DMS53 (cell line): ENCODE data around the gene LRIT2.

ENCODE experiments used
- DNase-seq: peaks from one replicate; lab custom pipeline; 2025; lab: John Stamatoyannopoulos, UW

The LRIT2 gene

DNA sequence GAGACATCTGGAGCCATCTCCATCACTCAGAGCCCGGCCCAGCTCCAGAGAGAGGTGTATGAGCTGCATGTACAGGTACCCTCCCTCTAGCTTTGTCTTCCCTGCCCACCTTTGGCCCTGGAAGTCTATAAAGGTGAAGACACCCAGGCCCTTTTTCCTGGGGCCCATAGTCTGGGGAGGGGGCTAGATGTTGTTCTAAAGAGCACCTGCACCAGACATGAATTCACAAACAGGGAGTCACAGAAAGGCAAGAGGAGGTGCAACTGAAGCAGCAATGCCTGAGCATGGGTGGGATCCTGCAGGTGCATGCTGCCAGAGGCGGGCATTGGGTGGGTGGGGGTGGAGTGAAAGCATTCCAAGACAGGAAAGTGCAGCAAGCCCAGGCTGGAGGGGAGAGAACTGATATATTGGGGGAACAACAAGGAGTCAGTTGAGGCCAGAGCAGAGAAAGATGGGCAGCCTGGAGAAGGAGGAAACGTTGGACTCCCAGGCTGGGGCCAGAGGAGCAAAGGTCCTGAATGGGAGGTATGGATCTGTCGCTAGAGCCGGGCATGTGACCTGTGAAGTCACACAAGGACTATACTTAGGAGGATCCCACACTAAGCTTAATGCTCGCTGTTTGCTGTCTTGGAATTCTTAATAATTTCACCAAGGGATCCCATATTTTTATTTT, 19.4 kb downstream of the LRIT2 start:
- no peak for DNase-seq

- peak; percentile 85 for DNase-seq
These were observed 20.1 kb downstream of the LRIT2 start for GRCh38 chr10:84205049-84205852.

DNA sequence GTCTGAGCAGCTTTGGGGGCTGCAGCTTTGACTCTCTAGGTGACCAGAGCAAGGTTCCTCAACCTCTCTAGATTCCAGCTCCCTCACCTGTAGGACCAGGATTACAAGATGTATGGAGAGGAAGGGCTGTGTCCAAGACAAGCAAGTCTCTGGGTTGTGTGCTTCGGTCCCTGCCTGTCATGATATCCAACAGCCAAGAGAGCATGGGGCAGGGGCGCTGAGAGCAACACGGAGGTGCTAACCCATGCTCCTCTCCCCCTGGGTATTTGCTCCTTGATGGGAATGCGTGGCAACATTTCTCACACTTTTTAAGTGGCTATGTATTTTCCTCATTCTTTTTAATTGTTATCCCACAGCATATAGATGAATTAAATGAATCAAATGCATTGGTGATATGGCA, 20.7 kb downstream of the LRIT2 start:
- no peak for DNase-seq

DNA sequence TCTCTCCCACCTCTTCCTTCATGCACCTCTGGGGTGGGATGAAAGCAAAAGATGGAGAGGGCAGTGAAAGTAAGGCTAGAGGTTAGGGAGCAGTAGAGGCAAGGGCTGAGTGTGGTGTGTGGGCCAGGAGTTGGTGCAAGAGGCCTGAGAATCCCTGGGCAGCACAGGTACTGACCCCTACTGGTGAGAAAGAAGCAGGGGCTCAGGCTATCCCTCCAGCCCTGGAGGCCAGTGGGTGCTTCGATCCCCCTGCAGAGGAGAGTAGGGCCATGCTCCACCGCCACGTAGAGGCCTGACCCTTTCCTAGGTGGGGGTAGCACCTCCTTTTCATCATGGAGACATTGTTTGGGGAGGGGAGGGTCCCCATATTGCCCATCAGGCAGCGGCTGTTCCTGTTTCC, 21.2 kb downstream of the LRIT2 start:
- DNase-seq, result peak; percentile 45

GRCh38 chr10:84202349-84202748, 23.0 kb downstream of the LRIT2 start:
- no peak for DNase-seq

DNA sequence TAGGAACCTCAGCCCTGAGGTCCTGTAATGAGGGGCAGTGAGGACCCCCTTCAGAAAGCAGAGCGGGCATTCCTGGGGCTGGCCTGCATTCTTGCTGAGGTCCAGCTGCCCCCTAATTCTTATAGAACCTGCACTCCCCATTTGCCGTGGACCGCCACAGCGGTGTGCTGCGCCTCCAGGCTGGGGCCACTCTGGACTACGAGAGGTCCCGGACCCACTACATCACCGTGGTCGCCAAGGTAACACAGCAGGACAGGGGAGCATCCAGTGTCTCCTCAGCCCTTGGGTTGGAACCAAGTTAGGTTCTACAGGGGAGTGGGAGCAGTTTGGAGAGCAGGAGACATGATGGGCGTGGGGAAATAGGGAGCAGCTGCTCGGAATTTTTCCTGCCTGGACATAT, 23.7 kb downstream of the LRIT2 start:
- no peak for DNase-seq

DNA sequence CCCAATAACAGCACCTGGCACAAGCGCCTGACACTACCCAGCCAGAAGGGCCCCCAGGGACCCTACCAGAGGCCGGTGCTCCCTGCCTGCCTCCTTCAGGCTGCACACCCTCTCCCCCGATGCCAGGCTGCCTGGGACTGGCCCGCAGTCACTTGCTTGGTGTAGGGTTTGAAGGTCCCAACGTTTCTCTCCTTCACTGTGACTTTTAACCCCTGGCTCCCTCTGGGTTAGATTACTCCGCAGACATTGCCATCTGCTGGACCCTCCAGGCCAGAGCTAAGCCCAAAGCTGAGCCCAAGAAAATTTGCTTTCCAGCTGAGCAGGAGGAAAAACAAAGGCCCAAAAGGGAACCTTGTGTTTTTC, 24.1 kb downstream of the LRIT2 start:
- DNase-seq, result no peak

DNA sequence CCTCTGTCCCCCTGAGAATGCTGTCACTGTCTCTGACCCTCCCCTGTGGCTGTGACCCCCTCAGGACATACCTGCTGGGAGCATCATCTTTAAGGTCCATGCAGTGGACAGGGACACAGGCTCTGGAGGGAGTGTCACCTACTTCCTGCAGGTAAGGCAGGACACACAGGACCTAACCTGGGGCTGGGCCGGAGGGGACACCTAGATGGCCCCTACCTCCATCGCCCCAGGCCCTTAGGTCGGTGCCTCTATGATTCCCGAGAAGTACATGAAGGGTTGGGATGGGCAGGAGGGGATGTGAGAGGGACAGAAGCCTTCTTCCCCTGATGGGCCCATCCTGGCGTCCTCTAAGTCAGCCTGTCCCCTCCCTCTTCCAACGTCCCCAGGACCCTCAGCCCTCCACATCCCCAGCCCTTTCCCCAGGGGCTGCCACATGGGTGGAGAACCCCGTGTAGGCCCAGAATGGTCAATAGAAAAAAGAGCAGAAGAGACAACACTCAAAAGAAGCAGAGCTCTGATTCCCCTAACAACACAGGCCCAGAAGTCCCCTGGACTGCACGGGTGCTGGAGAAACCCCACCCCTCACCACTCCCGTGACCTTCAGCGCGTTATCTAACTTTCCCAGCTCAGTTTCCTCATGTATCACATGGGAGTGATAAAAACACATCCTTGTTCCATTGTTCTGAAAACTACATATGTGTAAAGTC, 24.7 kb downstream of the LRIT2 start:
- DNase-seq, result no peak

GRCh38 chr10:84198206-84198915, 27.0 kb downstream of the LRIT2 start:
- DNase-seq, result no peak

- DNase-seq, result no peak
These were observed 27.7 kb downstream of the LRIT2 start for GRCh38 chr10:84197643-84198042.

- DNase-seq, result peak; percentile 8
These were observed 28.4 kb downstream of the LRIT2 start for GRCh38 chr10:84196941-84197340.

- peak; percentile 89 for DNase-seq
These were observed 29.3 kb downstream of the LRIT2 start for GRCh38 chr10:84196083-84196482.

GRCh38 chr10:84195044-84195830, 30.1 kb downstream of the LRIT2 start:
- DNase-seq, result peak; percentile 57

DNA sequence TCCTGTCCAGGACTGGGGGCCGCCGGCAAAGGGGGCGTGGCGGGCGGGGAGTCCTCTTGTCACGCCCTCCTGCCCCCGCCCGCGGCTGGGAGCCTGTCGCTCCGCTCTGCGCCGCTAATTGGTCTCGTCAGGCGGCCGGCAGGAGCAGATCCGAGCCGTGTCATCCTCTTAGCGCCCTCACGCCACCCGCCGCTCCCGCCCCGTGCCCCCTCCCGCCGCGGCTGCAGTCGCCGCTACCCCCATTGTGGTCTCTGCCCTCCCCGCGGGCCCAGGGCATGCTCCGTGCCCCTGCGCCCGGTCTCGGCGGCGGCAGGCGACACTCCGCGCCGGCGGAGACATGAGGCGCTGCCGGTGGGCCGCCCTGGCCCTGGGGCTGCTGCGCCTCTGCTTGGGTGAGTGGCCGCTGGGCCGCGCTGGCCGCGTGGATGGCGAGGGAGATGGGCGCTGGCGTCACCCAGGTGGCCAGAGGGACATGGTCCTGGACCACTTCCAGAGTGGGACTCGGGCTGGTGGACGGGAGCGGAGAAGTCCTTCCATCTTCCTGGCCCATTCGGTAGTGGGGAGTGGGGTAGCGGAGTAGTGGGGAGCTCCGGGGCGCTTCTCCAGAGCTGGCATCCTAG, 30.8 kb downstream of the LRIT2 start, which contains the start of gene CDHR1:
CDHR1 (plus strand) TSS at position 114 of the 620 bp plus-strand sequence; CDS start at position 338, 224 bp downstream.
- DNase-seq, result peak; percentile 81

DNA sequence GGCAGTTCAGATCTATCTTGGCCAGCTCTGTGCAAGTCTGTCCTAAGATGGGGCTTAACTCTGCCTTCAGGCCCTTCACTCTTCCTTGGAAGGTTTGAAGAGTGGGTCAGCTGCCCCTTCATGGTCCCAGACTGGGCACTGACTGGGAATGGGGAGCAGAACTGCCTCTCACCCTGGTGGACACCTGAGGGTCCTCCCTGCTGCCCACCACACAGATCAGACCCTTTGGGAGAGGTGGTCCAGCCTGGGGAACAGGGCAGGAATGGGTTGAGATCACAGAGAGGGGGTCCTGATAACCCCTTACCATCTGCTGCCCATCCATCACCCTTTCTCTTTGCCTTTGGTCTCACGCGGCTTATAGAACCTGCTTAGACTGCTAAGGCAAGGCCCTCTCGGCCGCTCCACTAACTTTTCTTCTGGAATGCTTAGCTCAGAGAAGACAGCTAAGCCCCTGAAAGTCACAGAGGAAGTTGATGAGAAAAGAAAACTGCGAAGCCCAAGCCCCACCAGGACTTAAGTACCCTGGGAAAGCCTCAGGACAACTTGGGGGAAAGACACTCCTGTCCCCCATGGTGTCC, 31.4 kb downstream of the LRIT2 start:
- no peak for DNase-seq

DNA sequence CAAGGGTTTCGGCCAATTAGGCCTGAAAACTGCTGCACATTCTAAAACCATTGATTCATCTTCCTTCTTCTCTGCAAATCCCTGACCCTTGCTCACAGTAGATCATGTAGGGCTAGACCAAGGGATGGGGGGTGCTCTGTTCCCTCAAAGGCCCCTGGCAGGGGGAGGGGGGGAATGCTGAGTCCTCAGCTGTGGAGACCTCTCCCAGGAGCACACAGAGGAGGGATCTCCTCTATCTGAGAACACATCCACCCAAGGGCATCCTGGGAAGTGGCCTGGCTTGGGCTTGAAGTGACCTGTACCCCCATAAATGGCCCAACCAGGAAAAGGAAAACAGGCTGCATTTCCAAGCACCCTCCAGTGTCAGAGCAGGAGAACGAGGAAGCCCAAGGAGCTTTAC, 32.0 kb downstream of the LRIT2 start:
- DNase-seq, result no peak

DNA sequence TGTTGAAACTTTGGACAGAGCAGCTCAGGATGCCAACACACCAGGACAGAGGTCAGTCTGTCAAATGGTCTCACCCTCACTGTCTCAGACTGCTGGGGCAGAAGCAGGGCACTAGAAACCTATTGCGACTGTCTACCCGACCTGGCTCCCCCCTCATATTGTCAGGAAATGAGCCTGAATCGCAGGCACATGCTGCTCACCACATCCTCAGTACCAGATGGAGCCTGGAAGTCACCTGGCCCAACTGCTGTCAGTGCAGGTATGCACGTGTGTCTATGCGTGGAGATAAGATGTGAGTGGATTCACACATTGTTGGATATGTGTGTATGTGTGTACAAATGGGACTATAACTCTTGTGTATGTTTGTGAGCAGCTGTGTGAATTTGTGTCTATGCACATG, 34.2 kb downstream of the LRIT2 start:
- no peak for DNase-seq

GRCh38 chr10:84190621-84191020, 34.7 kb downstream of the LRIT2 start:
- no peak for DNase-seq

- no peak for DNase-seq
These were observed 36.5 kb downstream of the LRIT2 start for GRCh38 chr10:84188815-84189214.

DNA sequence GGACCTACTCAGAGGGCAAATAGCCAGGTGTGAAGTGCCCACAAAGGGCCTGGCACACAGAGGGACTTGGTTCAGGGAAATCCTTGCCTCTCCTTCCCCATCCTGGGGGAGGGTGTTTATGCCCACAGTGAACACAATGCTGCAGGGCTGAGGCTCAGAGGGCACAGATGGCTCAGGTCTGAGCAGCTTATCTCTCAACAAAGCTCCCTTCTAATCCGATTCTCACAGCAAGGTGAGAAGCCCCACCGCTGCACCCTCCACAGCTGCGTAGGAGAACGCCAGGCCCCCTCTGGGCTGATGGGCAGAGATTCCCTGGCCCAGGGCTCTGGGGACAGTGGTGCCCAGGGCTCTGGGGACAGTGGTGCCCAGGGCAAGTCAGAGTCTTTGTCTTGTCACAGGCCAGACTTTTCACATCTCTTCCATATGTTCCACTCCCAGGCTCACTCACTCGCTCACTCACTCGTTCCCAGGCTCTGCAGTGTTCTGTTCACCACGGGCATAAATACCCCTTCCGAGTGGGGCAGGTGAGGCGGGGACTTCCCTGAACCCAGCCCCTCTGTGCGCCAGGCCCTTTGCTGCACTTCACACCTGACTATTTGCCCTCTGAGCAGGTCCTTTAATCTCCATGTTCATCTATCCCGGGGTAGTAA, 39.7 kb downstream of the LRIT2 start:
- no peak for DNase-seq
